ENCODE data around the gene DGUOK.

Gene DGUOK

GRCh38 chr2:73946666-73947065, 20.0 kb downstream of the DGUOK start:
- ChIA-PET POLR2A (ENCODE audit: low non-redundant PET) (no interaction called here), CTCF (no interaction called here)
- no peak for DNase-seq (ENCODE audit: low spot score)
- no peak overlapping the region for H3K27ac ChIP-seq
- no peak for TF ChIP-seq CTCF (conservative IDR thresholded peaks at IDR 0.05; ENCODE audit: low read depth)

DNA sequence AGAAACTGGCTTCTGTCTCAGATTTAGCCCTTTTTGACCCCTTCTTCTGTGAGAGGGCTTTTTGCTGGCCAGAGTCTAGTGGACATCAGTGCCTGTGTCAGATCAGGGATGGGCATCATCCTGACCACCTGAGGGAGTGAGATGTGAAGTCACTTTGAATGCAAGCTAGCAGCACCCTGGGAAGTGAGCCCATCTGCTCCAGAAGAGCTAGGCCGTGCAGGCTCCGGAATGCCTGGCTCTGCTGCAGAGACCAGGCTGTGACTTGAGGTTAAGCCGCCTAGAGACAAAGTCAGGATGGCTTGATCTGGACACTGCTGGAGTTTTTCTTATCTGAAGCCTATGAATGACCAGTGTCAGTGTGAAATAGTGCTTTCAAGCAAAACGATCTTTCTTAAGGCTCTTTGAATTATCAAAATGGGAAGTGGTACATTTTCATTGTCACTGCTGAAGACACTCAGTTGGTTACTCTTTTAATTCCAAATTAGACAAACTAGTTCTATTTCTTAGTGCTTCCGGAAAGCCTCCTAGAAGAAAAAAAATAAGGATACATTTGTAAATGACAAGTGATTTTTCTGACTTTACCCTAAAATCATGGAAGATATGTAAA, 20.8 kb downstream of the DGUOK start:
- CTCF ChIA-PET, result no interaction called here
- no peak for DNase-seq (ENCODE audit: low spot score)
- H3K27ac ChIP-seq, result no peak overlapping the region
- POLR2A ChIA-PET (ENCODE audit: low non-redundant PET), result no interaction called here
- TF ChIP-seq CTCF (conservative IDR thresholded peaks at IDR 0.05; ENCODE audit: low read depth), result no peak

DNA sequence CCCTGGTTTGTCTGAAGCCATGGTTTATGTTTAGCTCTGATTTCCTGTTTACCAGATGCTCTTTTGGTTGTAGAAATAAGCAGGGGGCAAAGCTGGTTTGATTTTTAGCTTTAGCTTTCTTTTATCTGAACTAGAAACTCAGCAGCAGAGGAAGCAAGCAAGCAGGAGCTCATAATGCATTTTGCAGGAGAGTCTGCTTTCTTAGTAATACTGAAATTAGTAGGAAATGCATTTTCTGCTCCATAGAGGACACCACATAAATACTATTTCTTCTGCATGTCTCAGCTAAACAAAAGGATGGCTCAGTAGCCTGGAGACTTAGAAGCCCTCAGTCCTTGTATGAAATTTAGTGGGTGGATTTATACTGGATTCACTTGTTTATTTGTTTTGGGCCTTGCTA, 23.1 kb downstream of the DGUOK start:
- ChIA-PET POLR2A (ENCODE audit: low non-redundant PET) (no interaction called here), CTCF (no interaction called here)
- no peak for TF ChIP-seq CTCF (conservative IDR thresholded peaks at IDR 0.05; ENCODE audit: low read depth)
- no peak for DNase-seq (ENCODE audit: low spot score)
- no peak overlapping the region for H3K27ac ChIP-seq

DNA sequence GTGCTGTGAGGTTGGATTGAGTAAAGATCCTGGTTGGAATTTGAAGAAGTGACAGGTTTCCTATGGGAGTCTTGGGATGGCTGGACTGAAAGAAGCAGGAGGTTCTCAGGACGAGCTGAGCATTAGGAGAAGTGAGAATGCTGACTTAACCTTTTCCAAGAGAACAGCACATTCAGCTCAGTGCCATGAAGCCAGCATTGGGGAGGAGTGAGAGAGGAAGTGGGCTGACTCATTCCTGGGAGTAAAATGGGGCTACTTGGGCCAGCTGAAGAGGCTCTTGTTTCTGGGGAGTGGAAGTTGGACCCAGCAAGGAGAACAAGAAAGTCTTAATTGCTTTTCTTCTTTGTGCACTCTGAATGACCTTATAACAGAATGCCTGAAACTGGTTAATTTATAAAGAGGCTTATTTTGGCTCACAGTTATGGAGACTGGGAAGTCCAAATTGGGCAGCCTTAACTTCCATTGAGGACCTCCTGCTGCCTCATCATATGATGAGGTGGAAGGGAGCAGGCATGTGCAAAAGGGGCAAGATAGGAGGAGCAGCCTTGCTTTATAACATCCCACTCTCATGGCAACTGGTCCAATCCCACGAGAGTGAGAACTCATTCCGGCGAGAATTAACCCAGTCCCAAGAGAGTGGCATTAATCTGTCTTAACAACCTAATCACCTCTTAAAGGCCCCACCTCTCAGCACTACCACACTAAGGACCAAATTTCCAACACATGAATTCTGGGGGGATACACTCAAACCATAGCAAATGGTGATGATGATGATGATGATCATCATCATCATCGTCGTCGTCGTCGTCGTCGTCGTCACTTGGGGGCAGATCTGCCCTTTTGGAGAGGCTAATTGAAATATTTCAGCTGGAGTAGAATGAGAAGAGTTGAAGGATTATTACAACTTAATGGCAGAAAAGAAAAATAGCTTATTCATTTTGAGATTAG, 26.1 kb downstream of the DGUOK start:
- POLR2A ChIA-PET (ENCODE audit: low non-redundant PET), result no interaction called here
- no peak for DNase-seq (ENCODE audit: low spot score)
- CTCF ChIA-PET, result interaction anchor here (0.7 kb wide), 1 partner anchor 35 kb away, joined by 3 read pairs; no protein-coding TSS in a partner anchor
- TF ChIP-seq CTCF (conservative IDR thresholded peaks at IDR 0.05; ENCODE audit: low read depth), result no peak
- H3K27ac ChIP-seq, result no peak overlapping the region; the same call in 1 of the 2 replicates

- no peak for TF ChIP-seq CTCF (conservative IDR thresholded peaks at IDR 0.05; ENCODE audit: low read depth)
- ChIA-PET POLR2A (ENCODE audit: low non-redundant PET) (interaction anchor here (0.5 kb wide), 1 partner anchor 36 kb away, joined by 7 read pairs; no protein-coding TSS in a partner anchor), CTCF (no interaction called here)
- no peak overlapping the region for H3K27ac ChIP-seq
- DNase-seq (ENCODE audit: low spot score), result no peak
Measured at GRCh38 chr2:73956218-73956865, 29.7 kb downstream of the DGUOK start.

- no peak for TF ChIP-seq CTCF (conservative IDR thresholded peaks at IDR 0.05; ENCODE audit: low read depth)
- H3K27ac ChIP-seq, result no peak overlapping the region
- ChIA-PET POLR2A (ENCODE audit: low non-redundant PET) (no interaction called here), CTCF (no interaction called here)
- no peak for DNase-seq (ENCODE audit: low spot score)
Measured at GRCh38 chr2:73961274-73961673, 34.6 kb downstream of the DGUOK start.

All from RWPE1 (cell line).